Ishikawa (cell line): ENCODE measurements around the gene AKR7A2.

Experiments
- EP300 ChIP-seq: IDR thresholded peaks from 2 replicates; pipeline ENCODE4 v1.6.1; 2012; ENCODE audit warnings: borderline replicate concordance
- RAD21 ChIP-seq: IDR thresholded peaks from 2 replicates; pipeline ENCODE4 v1.6.1; 2012; ENCODE audit warnings: low read depth

DNA sequence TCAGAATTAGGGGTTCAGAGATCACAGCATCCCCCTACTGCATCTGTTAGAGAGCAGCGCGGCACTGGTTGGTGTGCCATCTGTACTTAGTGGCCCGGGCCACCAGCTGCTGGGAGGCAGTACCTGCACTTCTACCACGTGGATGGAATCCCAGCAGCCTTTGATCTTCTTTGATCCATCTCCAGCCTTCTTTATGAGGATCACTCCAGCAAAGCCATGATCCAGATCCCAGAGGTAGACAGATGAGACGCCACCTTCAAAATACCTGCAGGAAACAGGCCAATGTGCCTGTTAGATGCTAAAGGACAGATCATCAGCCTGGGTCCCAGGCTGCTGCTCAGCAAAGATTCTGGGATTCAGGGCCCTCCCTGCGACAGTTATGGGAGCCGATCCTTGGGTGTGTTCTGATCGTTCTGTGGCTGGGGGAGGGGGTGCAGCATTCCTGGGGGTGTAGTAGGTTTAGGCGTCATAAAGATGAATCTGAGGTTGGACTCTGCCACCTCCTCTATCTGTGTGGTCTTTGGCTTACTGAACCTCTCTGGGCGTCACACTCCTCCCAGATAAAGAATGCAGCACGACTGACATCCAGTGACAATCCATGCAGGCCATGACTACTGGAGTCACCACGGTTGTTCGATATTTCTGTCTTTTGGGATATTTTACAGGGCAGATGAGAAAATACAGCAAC is 45.5 kb upstream of the AKR7A2 start:
- no peak for TF ChIP-seq EP300
- TF ChIP-seq RAD21: no peak
